Colon (tissue), 2 donors: ENCODE results near the gene LRMDA.
"Not testable (repeated sequence)": the region's sequence is repeated elsewhere in the genome, so short reads cannot be mapped to it uniquely, and the experiment has no call there.

Experiments
- FAIRE-seq: peaks from 2 replicates; lab custom pipeline; 2012; peaks lifted over from hg19 to GRCh38; lab: Jason Lieb, UNC
- donor health status: control.
- donor health status: control.

The LRMDA gene

DNA sequence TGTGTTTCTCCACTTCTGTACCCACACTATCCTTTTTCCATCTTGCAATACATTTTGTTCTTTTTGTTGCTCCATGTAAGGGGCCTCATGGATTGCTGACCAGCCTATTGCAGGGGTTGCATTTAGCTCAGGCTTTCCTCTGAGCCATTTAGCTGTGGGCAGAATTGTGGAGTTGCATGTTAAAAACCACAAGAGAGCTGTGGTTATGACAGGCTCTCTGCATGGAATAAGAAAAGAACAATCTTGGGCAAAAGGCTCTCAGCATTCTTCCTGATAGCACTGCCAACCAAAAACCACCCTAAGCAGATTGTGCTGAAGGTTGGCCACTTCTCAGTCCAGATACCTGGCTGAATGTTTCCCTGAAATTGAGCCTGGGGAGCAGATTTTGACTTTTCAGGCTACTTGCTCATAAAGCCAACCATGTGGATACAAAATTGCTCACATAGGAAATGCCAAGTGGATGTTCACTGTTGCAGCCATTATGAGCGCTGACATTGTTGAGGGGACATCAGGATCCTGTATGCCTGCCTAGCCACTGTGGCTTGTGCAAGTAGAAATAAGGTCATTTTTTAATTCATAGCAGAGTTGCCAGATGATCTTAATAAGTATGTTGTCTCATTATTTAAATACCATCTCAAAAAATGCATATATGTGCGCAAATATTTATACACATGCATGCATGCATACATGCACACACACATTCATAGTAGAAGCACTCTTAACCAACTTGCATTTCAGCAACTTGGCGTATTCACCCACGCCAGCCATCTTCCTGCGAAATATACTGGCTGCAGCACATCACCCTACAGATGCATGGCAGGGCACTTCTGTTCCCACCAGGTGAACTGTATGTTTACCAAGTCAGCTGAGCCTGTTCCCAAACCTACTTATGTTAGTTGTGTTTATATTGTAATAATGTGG is 695.4 kb downstream of the LRMDA start:
- FAIRE-seq, result no peak

DNA sequence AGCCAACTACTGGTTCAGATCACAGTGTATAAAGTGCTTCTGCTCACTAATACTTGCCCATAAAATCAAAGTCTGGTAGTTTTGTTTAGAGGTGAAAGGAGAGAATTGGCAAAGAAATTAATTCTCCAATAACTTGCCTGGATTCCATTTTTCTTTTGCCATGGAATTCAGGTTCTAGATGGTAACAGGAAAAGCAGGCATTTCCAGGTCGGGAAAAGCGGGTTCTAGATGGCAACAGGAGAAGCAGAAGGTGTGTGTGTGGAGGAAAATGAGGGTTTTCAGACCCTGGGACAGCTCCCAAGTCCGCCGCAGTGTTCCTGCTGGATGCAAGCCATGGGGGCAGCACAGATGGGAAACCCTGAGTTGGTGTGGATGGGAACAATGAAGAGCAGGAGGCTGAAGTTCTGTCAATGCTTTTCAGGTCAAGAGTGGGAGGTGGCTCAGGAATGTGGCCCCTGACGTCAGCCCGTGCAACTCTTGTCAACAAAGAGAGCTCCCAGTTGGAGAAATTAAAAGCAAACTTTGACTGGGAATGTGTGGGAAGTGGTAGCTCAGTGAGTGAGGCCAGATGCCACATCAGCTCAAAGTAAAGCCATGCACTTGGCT is 696.7 kb downstream of the LRMDA start:
- FAIRE-seq, result no peak

DNA sequence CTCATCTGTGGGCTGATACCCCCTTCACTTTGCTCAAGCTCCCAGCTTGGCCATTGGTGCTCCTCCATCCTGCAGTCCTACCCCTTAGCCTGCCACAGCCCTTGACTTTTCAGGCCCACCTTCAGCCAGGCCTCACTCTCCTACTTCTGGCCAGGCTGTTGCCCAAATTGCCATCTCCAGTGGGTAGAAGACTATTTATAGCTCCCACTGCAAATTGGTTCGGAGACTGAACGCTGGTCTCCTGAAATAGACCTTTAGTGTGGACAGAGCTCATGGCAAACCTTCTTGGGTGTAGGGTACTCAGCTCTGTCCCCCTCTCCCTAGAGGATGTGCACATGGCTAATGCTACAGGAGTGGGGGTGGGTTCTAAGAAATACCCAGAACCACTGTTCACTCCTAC is 697.8 kb downstream of the LRMDA start:
- FAIRE-seq, result no peak

DNA sequence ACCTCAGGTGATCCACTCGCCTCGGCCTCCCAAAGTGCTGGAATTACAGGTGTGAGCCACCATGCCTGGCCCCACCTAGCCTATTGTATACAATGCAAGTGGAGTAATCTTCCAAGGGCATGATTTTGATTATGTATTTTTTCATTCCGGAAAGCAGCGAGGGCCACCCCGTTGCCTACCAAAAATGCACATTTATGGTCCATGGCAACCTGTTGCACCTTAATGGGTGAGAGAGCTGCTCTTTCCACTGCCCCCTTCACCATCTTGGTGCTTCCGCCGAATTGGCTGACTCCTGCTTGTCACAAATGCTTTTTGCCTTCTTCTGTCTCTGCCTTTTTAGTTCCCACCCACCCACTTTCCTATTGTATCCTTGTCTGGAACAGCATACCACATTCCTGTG is 699.5 kb downstream of the LRMDA start:
- no peak for FAIRE-seq

DNA sequence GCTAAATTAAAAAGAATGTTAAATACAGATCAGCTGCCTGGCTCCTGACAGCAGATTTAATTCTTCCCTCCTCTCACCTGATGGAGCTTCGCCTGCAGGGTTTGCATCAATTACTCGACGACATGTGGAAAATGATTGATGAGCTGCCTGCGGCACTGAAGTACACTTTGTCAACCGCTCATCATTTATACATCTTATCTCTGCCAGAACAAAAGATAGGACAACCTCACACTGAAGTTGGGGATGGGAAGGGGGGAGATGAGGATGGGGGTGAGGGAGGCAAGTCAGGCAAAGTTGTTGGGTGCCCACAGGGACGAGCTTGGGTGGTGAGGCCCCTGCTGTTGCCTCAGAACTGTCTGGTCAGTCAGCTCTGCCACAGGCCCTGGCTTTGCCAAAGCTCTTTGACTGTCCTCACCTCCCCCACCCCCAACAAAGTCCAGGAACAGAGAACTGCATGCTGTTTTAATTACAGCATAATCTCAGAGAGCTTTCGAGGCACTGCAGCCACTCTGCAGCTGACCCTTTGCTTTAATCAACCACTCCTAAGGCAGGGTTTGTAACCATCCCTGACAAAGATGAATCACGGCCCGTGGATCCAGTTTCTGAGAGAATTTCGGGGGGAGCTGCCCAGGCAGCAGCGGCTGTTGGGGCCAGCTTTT is 702.3 kb downstream of the LRMDA start:
- FAIRE-seq, result no peak

DNA sequence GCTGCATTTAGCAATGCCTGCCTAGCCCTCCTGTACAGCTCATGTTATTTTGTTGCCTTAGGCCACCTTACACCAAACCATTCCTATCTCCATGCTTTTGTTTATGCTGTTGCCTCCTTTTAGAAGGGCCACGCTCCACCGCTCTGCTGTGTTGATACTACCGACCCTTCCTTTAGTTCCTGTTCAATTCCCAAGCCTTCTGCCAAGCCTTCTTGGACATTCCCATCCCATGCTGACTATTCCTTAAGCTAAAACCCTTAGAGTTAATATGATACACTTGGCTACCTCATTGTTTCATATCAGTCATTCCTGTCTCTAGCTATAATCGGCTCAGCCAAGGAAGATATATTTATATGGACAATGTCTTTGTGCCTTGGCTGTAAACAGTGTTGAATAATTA is 705.5 kb downstream of the LRMDA start:
- FAIRE-seq, result no peak

DNA sequence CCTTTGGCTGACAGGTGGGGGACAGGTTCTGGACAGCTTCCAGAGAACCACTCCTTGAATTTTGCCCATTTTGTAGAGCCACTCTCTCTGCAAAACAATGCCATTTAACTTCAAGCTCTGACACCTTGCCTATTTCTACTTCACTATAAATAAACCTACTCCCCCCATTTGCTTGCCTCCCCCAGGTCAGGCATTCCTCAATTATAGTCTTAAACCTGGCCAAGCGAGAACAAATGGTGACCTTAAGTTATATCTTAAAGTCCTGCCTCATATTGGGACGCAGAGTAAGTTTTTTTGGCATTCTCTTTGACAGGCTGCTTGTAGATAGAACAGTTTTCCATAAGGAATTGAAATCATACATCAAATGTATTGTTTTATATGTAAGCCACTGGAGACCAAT is 706.9 kb downstream of the LRMDA start:
- no peak for FAIRE-seq

DNA sequence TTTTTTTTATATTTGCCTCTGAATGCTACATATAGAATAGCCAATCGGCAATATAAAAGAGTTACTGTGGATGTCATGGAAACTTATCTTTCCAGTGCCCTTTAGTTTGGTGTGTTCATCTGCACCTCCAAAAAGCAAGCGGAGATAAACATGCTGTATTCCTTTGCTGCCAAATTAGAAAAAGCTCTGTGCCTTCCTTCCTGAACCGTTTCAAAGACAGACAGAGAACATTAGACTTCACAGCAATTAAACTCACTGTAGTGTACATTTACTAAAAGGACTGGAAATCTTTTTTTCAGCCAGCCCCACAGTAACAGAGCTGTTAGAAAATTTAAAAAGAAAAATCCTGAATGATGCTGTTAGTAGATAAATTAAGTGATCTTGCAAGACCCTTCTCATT is 707.5 kb downstream of the LRMDA start:
- no peak for FAIRE-seq

DNA sequence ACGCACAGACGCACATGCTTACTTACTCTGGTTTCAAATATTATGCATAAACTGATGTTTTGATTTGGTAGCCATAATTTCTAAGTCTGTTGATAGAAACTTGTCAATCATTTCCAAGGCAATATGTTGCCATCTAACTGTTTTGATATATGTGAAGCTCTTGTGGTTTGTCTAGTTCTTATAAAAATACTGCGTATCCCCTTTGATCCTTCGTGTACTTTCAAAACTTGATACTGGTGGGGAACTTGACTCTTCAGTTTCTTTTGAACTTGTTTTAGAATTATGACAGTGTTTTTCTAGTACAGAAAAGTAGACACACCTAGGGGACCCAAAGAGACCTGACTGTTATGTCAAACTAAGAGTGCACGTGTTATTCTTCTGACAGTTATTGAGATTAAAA is 708.0 kb downstream of the LRMDA start:
- no peak for FAIRE-seq

DNA sequence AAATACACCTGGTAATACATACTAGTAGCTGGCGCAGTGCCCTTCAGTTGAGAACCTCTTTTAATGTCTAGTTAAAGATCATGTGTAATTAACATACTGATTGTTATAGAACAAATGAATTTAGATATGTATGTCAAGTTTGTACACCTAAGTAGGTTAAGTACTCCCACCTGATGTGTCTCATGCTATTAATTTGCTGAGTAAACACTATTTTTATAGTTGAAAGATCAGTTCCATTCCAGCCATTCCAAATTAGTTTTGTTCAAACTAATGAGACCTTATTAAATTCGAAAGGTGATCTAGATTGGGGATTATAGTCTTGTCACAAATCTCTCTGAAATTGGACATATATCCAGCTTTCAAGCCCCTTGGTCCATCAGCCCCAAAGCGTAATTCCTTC is 710.0 kb downstream of the LRMDA start:
- FAIRE-seq, result no peak

DNA sequence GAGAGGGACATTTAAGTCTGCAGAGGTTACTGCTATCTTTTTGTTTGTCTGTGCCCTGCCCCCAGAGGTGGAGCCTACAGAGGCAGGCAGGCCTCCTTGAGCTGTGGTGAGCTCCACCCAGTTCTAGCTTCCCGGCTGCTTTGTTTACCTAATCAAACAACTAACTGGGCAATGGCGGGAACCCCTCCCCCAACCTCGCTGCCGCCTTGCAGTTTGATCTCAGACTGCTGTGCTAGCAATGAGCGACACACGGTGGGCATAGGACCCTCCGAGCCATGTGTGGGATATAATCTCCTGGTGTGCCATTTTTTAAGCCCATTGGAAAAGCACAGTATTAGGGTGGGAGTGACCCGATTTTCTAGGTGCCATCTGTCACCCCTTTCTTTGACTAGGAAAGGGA is 716.8 kb downstream of the LRMDA start:
- FAIRE-seq, result not testable (repeated sequence)

DNA sequence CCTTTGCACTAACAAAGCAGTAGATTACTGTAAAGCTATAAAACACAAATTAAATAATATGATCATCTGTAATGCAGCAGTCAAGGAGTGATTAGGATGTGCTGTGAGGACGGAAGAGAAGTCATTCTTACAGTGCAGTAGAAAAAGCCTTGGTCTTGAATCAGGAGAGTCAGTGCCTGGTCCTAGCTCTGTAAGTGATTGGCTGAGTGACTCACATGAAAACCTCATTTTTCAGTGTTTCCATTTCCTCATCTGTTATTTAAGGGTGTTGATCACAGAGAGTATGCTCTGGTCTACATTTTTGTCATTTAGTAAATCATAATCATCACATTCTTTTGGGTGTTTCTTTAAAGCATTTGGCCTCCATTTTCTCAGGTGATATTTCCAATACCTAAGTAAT is 717.8 kb downstream of the LRMDA start:
- no peak for FAIRE-seq

DNA sequence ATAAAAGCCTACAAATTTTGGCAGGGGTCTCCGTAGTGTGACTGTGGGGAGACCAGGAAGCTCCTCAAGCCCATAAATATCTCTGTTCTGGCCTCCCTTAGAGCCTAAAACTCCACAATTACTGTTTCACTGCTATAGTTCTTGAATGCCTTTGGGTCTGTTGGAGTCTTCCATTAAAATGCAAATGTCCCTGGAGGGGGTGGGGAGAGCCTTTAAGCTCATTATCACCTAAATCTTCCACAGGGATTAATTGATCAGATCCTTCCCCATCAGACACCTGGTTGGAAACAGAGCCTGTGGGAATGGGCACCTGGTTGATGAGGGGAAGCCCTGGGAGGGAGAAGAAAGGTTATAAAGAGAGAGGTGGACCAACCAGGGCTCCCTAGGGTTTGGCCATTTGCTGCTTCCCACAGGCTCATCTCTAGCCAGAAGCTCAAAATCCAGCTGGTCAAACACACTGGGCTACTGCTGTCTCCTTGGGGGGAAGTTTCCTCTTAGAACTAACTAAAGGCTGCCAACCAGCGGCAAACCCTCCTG is 718.2 kb downstream of the LRMDA start:
- FAIRE-seq, result no peak

DNA sequence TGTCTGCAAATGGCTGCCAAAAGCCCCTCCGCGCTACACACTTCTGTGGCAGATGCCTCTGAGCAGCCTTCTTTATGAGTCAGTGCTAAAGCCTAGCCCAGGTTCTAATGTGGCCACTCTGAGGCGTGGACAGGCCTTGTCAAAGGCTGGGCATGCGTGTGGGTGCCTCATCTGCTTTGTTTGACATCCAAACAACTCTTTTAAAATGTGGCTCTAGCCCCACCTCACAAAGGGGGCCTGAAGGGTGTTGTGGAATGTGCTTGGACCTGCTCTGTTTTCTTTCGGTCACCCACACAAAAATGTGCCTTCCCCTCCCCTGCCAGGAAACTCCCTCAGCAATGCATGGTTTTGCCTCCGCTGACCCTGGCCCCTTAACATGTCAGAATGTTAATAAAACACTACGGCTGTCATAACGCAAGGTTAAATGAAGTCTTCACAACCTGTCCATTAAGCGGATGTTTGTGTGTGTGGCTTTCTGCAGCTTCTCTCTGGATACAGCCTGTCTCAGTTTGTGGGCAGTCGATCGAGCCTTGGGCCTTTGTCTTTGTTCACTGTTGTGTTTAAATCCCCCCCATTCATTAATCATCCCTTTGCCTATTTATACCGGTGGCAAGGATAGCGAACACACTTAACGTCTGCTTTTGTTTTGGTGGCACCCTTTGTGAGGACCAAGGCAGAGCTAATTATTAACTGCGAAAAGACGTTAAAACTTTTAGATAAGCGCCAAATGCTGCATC is 718.9 kb downstream of the LRMDA start:
- FAIRE-seq, result no peak

DNA sequence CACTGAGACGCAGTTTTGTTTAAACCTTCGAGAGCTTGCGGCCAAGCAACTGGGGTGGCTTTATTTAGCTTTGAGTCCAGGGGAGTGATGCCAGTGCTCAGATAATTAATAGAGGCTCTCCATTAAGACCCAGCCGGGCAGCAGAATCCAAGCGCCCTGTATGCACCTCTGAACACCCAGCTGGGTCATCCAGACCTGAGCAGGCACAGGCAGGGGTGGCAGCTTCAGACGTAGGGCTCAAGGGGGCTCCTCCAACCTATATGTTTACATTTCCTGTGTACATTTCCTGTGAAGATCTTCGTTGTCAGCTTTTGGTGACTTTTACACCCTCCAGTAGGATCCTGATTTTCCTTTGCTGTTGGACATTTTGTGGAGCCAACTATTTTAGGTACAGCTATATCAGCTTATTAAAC is 719.5 kb downstream of the LRMDA start:
- no peak for FAIRE-seq

DNA sequence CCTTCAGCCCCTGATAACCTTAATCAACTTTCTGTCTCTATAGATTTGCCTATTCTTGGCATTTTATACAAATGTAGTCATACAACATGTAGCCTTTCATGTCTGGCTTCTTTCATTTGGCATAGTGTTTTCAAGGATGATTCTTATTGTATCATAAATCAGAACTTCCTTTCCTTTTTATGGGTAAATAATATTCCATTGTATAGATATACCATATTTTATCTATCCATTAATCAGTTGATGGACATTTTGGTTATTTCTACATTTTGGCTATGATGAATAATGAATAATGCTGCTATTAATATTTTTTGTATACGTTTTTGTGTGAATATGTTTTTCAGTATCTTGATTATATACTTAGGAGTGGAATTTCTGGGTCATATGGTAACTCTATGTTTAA is 720.8 kb downstream of the LRMDA start:
- no peak for FAIRE-seq

DNA sequence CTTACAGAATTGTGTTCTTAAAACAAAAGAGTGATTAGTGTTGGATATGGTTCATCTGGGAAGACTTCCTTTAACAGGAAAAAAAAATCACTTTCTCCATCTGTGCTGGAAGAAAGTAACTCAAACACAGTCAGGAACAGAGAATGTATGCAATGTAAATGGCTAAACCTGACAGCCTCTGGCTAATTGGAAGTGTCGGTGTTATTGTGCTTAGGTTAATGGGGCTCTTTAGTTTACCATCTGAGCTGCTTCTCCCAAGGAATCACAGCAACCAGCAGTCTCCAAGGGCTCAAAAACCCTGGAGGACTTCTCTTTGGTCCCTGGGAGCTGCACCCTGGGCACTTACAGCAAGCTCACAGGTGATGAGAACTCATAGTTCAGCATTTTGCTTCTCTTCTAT is 724.5 kb downstream of the LRMDA start:
- FAIRE-seq, result no peak

DNA sequence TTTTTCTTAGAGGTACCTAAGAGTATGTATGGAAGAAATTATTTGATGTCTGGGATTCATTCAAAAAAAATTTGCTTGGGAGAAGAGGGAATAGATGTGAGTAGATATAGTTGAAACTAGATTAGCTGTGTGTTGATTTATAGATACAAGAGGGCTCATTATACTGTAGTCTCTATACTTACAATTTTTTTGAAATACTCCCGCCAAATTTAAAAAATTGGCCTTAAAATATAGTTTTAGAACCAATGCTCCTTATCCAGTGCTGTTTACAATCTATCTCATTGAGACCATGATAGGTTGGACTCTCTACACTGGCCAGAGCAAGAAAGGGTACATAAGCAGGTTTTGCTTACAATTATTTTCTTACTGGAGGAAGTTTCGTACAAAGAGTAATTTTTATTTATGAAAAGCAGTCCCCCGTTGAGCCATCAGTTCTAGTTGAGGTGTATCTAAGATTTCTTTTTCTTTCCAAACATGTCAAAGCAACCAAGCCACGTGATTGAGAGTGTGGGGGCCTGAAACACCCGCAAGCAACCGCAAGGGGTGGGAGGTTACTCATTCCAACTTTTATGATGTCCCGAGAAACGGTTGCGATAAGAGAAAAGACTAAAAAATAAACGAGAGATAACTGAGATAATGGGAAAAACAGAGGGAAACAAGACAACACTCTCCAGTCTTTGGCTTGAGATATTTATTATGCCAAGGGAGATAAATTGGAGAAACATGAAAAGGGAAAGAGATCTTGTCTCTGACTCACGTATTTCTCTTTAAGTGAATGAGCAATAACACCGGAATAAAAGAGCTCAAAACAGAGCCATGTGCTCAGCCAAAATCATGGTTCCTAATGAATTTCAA is 729.2 kb downstream of the LRMDA start:
- FAIRE-seq, result no peak

DNA sequence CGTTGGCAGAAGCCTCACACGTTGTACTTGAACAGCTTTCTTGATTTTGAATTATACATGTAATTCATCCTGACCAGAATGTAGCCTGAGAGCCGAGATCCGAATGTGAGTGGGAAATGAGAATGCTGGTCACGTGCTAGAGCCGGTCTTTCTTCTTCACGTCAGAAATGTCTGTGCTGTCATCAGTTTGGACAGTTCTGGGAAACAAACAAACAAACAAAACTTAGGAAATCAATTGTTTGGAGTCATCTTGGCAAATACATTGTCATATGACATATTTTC is 729.8 kb downstream of the LRMDA start:
- no peak for FAIRE-seq

DNA sequence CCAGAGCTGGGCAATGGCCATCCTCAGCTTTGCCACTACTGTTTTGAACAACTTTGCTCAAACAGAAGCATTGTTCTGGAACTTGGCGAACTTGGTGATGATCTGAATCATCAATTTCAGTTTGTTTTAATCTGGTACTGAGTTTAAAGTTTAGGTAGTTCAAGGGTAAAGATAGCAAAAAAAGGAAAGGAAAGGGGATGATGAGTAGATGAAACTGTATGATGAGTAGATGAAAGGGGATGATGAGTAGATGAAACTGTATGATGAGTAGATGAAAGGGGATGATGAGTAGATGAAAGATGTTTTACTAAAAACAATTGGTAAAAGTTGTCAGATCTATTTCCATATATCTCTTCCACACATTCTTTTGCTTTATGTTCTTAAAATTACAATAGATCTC is 737.0 kb downstream of the LRMDA start:
- no peak for FAIRE-seq

DNA sequence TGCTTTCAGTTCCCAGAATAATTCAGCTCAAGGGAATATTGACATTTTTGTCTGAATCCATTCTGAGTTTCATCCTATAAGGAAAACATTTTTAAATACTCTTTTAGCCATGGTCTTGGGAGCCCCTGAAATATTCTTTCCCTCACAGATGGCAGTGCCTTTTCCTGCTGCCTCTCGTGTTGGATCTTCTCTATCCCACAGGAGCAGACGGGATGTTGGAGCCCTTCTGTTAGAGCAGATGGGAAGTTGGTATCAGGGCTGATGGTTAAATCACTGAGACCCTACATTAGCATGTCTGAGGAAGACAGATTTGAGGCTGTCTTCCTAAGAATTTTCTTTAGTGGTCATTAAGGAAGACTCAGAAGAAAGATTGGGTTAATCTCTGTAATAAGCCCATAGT is 737.8 kb downstream of the LRMDA start:
- FAIRE-seq, result no peak

DNA sequence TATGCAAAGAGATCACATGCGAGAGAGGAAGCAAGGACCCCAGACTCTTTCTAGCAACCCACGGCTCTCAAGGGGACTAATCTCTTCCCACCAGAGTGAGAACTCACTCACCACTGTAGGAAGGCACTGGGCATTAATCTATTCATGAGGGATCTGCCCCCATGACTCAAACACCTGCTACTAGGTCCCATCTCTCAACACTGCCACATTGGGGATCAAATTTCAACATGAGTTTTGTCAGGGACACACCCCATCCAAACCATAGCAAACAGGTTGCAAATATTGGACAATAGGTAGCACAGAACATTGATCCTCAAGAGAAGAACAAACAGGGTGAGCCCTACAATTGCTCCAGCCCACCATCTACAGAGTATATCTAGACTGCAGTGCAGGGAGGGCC is 740.6 kb downstream of the LRMDA start:
- no peak for FAIRE-seq
